SK-N-MC (cell line): ENCODE data around the gene CHST12.

Experiments used
- EZH2 ChIP-seq: fragments of 200-600 bp; sonication (generic); IDR thresholded peaks from one replicate; pipeline ENCODE4 v1.6.1; 2017; ENCODE audit warnings: antibody characterized with exemption
- FOXP2 ChIP-seq: optimal IDR thresholded peaks from 2 replicates; pipeline ENCODE3; 2011; ENCODE audit warnings: mild to moderate bottlenecking, moderate library complexity; ENCODE audit not compliant: insufficient read depth; ENCODE audit errors: extremely low read length, control extremely low read depth
- POLR2AphosphoS5 ChIP-seq: IDR thresholded peaks from 2 replicates; pipeline ENCODE4 v1.6.1; 2012; ENCODE audit warnings: mild to moderate bottlenecking, low read depth, low read length, borderline replicate concordance

- TF ChIP-seq EZH2 (no peak), POLR2AphosphoS5 (no peak), FOXP2 (no peak)
These were observed 85.3 kb downstream of the CHST12 start for GRCh38 chr7:2488681-2489080.
